ENCODE data around the gene TRPM8.
"Not testable (repeated sequence)": the region's sequence is repeated elsewhere in the genome, so short reads cannot be mapped to it uniquely, and the experiment has no call there.

Gene TRPM8

DNA sequence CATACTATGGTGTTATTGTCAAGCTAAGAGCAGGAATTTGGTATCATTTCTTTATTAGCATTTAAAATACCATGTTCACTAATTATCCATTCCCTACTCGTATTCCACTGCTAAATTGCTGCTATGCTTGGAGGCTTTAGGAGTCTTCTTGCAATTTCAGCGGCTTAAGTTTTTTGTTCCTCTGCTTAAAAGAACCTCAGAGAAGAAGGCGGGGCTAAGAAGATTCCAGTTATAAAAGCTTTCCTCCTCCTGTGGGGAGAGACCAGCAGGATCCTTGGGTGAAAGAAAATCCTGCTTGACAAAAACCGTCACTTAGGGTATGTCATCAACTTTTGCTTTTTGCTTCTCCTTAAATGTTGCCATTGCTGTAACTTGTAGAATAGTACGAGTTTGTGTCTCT lies at the start of gene TRPM8:
TSS of gene TRPM8 (plus strand) at position 258 of the 400 bp plus-strand sequence. CDS start 9,165 bp downstream, outside the sequence.
- DNase-seq: no peak

DNA sequence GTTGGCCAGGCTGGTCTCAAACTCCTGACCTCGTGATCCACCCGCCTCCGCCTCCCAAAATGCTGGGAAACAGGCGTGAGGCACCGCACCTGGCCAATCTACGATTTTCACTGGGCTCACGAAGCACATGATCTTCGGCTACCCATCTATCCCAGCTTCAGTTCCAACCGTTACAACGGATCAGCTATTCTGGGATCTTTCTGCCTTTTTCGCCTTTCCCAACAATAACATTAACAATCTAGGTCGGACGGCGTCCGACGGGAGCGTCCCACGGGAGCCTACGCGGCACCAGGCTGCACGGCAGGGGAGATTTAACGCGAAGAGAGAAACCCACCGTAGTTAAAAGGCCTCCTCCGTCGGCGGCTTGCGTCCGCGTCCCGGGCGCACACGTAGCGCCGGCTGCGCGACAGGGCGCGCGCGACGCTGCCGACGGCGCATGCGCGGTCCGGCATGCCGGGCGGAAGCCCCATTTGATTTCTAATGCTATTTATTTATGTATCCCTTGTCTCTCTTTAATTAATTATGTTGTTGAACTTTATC lies 49.1 kb upstream of the TRPM8 start, which contains the start of gene MSL3B:
TSS of gene MSL3B (minus strand) at position 394 of the 540 bp plus-strand sequence.
- peak; percentile 52 for DNase-seq

DNA sequence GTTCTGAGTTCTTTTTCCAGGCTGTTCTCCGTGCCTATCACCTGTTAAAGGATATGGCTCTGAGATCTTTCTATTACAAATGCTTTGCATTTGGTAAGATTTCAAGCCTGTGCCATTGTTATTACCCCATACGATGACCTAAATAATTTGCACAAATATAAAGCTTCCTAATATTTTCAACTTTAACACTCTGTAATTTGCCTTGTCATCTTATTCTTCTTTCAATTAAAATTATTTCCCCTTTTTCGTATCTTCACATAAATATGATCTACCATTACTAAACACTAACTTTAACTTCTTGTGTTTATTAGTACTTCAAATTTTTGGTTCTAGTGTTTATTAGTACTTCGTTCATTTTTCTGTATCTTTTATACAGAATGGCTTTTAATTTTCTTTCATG lies 45.7 kb upstream of the TRPM8 start:
- no peak for DNase-seq

DNA sequence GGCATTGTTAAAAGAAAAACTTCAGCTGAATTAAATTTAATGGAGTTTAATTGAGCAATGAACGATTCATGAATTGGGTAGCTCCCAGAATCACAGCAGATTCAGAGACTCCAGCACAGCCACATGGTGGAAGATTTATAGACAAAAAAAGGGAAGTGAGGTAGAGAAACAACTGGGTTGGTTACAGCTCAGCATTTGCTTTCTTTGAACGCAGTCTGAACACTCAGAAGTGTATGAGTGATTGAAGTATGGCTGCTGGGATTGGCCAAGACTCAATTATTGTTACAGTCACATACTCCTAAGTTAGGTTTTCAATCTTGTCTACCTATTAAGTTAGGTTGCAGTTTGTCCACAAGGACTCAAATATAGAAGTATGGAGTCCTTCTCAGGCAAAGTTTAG lies 45.0 kb upstream of the TRPM8 start:
- DNase-seq: not testable (repeated sequence)

DNA sequence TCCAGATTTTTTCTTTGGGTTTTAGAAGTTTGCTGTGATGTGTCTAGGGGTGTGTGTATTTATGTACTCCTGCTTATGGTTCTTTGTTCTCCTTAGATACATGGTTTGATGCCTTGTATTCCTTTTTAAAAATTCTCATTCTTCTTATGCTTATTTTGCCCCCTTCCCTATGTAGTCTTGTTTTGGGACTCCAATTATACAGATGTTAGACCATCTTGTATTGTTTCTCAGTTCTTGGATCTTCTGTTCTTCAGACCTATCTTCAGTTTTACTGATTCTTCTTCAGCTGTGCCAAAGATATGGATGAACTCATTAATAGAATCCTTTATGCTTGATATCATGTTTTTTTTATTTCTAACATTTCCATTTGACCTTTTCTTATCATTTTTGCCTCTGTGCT lies 34.8 kb upstream of the TRPM8 start:
- DNase-seq: no peak

DNA sequence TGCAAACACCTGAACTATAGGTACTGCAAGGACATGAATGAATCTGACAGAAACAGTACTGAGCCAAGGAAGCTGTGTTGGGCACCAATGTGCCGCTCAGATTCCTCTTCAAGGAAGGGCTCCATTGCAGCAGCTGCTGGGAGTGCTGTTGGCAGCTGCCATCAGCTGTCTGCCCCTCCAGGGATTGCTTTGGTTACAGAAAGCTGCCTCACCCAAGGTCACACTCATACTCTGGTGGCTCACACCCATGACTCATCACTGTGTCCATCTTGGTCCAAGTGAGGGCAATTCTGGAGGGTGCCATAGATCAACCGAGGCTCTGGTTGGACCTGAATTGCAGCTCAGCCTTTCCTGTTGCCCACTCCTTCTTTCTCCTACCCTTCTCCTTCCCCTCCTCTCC lies 24.4 kb upstream of the TRPM8 start:
- no peak for DNase-seq

DNA sequence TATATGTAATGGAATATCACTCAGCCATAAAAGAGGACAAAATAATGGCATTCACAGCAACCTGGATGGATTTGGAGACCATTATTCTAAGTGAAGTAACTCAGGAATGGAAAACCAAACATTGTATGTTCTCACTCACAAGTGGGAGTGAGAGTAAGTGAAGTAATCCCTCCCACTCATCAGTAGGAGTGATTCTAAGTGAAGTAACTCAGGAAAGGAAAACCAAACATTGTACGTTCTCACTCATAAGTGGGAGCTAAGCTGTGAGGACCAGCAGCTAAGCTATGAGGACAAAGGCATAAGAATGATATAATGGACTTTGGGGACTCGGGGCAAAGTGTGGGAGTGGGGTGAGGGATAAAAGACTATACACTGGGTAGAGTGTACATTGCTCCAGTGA lies 20.9 kb upstream of the TRPM8 start:
- not testable (repeated sequence) for DNase-seq

DNA sequence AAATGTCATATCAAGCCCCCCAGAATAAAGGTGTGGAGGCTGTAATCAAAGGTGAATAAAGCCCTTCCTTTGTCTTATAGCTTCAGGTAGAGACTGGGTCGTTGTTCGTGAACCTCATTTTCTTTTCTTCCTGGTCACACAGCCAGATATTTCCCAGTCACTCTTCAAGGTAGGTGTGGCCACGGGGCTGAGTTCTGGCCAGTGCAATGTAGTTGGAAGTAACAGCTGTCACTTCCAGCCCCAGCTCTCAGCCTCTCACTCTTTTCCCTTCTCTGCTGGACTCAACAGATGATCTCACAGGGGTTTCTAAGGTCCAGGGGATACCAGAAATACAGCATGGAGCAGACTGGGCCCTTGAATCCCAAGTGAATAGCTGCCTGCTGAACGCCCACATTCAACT lies 15.8 kb upstream of the TRPM8 start:
- no peak for DNase-seq

DNA sequence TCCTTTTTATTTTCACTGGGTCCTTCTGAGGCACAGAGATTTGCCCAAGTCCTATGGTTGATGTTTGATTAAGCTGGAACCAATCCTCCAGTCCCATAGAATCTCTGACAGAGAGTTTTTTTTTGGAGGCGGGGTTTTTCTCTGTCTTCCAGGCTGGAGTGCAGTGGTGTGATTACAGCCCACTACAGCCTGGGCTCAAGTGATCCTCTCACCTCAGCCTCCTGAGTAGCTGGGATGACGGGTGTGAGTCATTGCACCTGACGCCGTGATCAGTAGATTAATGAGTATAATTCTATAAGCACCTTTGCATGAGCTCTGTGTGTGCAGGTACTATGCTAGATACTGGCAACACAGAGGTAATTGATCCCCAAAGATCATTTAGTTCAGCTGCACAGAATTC lies 15.3 kb upstream of the TRPM8 start:
- DNase-seq: no peak

DNA sequence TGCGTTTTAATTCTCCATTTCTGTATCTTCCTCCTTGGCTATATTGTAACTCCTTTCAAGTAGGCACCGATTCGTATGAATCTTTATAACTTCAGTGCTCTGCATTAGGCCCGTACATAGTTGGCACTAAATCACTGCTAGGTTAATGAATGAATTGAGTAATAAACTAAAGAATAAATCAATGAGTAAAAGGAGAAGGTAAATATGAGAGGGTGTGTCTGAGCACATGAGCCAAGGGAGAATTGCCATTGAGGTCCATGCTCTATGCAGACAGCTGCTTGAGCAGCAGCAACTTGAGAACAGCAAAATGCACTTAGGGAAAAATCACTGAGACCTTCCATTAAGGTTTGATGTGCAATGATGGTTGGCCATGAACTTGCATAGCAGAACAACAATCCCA lies 11.2 kb upstream of the TRPM8 start:
- no peak for DNase-seq

DNA sequence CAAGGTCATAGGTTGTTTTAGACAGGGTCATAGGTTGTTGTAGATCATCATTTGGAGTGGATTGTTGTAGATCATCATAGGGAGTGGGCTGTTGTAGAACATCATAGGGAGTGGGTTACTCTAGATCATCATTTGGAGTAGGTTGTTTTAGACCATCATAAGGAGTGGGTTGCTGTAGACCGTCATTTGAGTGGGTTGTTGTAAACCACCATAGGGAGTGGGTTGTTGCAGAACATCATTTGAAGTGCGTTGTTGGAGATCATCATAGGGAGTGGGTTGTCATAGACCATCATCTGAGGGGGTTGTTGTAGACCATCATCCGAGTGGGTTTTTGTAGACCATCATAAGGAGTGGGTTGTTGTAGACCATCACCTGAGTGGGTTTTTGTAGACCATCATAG lies 9.5 kb upstream of the TRPM8 start:
- no peak for DNase-seq

DNA sequence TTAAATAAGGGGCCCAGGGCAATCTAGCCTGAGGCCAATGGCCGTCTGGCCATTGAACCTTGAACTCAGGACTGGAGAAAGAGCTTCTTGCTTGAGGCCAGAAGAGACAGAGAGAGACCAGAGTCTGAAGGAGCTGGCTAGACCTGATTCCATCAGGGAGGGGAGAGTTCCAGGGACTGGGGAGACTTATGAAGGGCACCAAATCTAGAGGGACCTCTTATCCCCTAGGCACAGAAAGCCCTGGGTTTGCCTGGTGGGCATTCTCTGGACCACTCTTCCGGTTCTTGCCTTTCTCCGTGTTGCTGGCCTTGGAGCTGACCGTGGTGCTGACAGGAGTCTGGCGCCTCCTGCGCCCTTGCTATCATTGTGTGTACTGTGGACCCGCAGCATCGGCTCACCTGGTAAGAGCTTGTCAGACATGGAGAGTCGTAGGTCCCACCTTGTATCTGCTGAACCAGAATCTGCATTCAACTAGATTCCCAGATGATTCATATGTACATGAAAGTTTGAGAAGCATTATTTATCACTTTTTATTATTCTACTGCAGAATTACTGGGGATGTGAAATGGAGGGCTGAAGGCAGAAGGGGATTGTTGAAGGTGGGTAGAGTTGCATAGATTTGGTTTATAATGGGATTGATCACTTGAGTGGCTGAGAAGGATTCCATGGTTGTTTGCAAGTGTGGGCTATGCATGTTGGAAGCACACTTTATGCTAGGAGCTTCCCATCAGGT lies 4.3 kb upstream of the TRPM8 start:
- no peak for DNase-seq

DNA sequence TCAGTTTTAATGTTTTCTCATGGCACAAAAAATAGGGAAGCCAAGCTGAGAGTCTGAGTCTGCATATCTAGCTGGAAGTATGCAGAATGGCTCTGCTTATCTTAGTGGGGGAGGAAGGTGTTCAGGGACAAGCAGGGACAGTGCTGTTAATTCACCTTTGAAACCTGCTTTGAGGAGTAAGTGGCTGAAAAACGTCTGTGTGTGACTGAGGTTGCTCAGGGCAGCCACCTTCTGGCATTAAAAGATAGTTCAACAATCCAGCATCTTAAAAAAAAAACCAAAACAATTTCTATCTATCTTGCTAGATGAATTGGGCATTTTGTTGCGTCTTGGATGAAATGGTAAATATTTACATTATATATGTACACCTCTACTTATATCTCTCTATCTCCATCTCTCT lies 2.0 kb upstream of the TRPM8 start:
- no peak for DNase-seq

DNA sequence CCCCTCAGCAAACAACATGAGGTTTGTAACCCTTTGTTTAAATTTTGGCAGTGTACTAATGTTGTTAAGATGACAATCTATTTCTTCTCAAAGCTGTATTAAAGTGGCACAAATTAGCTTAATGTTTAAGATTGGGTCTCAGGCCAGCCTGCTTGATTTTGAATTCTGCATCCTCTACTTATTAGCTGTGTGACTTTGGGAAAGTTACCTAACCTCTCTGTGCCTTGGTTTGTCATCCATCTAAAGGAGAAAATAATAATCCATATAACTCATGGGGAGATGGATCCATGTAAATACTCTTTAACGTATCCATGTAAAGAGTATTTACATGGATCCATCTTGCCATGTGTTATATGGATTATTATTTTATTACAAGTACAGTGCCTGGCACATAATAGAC lies 2.1 kb downstream of the TRPM8 start:
- no peak for DNase-seq

DNA sequence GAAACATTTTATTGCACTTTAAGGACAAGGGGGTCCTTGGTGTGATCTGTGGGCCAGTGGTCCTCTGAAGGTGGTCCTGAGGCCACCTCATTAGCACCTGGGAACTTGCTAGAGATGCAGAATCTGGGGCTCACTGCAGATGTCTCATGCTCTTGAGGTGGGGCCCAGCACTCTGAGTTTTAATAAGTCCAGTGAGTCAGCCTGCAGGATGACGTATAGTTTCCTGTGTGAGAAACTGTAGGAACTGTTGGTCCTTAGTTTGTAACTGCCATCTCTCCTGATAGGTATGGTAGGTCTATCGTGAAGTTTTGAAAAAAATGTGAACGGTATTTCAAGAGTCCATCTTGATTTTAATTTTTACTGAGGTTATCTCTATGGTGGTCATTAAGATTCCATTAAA lies 2.8 kb downstream of the TRPM8 start:
- no peak for DNase-seq

DNA sequence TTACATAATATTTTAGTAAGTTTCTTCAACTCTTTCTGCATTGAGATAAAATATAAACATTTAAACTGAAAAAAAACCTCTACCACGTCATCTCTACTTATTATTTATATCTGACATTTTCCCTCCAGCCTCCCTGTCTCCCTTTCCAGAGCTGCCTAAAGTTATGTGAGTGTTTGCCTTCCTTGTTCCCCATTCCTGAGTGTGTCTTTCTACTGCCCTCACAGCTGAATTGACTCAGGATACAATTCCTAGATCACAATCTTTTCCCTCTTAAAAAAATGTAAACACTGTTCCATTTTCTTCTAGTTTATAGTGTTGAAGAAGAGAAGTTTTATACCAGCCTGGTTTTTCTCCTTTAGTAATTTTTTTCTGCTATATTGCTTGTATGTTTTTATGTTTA lies 5.3 kb downstream of the TRPM8 start:
- no peak for DNase-seq

DNA sequence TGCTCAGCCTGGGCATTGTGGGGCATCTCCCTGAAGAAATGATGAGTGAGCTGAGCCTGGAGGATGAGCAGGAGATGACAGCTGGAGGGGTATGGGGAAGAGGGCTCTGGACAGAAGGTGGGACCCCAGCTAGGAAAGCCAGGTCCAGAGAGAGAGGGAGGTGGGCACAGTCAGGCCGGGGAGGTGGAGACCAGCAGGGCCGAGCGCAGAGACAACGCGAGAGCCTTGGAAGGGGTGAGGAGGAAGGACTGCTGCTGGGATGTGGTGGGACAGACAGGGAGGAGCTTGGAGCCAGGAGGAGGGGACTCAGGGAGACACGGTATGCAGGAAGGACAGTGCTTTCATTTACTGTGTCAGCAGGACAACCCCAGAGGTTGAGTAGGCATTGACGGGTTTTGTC lies 8.2 kb downstream of the TRPM8 start:
- DNase-seq: no peak

DNA sequence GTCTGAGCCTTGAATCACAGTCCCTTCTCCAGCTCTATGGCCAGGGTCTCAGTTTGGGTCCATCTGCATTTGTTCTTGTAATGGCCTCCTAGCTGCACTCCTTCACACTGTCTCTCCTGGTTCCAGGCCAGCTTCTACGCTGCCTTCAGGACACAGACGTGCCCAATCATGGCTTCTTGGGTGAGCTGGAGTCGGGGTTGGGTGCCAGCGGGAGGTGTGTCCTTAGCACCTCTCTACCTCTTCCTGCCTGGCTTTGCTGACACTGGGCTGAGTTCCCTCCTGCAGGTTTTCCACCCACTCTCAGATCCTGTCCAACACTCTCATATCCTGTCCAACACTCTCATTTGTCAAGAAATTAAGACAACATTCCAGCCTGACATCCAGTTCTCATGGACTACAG lies 9.6 kb downstream of the TRPM8 start:
- no peak for DNase-seq

DNA sequence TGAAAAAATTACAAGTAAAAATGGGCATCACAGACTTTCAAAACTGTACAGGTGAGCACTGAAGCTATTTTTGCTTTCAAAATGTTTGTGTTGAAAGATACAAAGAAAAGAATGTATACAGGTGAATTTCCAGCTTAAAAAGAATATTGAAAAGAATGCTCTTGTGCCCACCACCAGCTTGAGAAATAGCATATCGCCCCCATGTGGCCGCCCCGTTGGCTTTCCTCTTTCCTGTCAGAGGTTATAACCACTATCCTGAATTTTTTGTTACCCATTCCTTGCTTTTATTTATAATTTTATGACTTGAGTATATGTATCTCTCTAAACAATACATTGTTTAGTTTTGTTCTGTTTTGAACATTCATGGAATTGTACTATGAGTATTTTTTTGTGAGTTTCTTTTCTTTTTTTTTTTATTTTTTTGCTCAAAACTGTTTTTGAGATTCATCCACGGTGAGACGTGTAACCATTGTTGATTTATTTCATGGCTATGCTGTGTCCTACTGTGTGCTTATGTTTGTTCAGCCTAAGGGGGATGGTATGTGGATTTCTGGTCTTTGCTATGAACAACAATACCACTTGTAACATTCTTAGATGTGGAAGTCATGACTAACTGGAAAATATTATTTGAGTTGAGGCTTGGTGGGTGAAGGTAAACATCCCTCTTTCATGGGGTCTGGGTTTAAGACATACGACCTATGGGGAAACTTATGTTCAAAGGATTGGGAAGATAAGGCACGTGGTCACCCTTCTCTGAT lies 11.6 kb downstream of the TRPM8 start:
- DNase-seq: peak; percentile 48

DNA sequence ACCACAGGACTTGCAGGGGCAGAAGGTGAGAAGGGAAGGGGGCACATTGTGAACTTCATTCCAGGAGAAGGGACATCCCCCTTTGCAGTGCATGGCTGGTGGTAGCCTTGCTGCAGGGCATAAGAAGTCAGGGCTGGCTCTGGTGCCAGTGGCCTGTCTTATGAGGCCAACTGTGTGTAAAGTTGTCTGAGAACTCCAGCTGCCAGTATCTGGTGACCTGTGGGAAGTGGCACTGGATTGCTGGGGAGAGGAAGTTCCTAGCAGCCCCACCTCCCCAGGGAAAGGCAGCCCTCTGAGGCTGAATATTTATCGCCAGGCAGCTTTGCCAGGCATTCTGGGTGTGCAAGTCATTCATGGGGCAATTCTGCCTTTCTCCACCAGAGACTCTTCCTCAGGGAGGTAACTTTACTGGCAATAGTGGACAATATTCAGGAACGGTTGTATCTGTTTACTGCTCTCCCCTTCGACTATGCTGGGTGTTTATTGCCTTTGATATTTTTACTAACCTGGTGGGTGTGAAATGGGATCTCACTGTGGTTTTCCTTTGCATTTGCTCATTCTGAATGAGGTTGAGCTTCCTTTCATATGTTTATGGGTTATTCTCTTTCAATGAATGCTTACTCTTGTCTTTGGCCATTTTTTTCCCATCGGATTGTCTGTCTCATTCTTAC lies 12.3 kb downstream of the TRPM8 start:
- no peak for DNase-seq

DNA sequence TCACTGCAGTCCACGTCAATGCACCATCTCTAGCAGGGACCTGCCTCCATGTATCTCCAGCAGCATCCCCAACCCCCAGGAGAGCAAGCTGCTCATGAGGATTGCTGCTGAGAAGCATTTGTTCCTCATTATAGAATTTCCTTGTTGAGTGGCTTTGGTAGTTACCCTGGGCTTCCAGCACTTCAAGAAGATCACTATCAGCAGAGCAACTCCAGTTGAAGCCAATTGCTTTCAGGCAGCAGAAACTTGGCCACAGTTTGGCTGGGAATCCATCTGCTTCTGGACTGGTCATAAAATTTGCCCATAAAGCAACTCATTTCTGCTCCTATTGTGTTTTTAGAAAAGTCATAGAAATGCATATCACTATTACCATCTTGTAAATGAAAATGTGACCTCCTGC lies 17.4 kb downstream of the TRPM8 start:
- DNase-seq: no peak

DNA sequence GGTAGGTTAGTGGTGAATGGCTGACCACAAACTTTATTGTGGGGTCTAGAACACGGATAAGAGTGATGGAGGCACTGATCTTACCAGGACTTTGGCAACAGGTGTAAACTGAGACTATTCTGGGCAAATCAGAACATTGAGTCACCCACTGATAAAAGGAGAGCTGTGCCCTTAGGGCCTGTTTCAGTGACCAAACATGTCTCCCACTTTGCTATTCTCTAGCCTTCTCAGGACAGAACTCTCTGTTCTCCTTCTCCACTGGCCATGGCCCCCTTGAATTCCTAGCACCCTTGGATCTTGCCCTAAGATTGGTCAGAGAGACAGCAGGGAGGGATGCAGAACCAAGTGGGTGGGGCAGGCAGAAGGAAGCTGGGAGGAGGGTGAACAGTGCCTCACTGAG lies 18.3 kb downstream of the TRPM8 start:
- DNase-seq: no peak

DNA sequence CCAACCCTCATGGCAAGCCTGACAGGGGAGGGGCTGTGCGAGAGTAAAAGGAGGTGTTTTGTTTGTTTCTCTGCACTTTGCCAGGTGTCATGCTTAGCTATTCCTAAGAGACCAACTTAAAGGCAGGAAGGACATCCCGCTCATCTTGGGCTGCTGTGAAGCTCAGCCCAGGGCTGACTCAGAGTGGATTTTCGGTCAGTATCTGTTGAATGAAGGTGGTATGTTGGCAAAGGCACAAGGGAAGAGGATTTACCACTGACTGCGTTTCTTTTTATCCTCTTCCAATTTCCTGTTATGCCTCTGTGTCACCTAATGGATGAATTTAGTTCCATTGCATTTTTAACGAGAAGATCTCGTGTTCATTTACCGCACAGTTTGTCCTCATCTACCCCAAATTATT lies 18.9 kb downstream of the TRPM8 start:
- DNase-seq: no peak
